ENCODE results near the gene DOP1A.
A peak's percentile ranks its signal among the peaks of the same experiment; 100 is the strongest.

Gene DOP1A

GRCh38 chr6:83071023-83071422 lies 3.6 kb downstream of the DOP1A start:
- FAIRE-seq (no peak), DNase-seq (ENCODE audit: low spot score) (no peak)

DNA sequence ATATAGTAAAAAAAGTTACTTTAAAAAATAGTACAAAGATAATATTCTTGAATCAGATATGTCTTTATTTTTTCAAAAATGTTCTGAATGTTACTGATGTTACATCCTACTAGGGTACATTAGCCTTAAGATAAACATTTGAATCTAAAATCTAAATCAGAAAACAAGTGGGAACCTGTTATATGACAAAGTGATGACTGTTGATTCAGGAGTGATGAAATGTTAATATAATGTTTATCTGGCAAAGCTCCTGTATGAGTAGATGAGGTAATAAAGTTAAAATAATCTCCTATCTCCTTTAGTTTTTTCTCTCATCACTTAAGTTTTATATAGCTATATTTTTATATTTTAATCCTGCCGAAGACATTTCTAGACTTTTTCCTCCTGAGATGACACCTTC lies 4.2 kb downstream of the DOP1A start:
- DNase-seq (ENCODE audit: low spot score) (no peak), FAIRE-seq (no peak)

DNA sequence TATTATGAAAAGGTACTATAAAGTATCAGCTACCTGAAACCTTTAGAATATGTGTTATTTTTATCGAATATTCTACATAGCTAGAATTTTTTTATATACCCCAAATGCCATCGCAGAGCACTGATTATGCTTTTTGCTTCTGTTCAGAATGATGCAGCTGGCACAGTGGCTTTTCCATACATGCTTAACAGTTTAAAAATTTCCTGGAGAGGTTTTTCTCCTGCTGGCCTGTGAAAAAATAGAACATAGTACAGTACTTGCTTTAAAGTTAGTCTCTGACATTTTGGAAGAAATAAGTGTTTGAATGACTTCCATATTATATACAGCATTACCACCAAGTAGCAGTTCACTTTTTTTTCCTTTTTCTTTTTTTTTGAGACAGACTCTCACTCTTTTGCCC lies 5.3 kb downstream of the DOP1A start:
- DNase-seq (ENCODE audit: low spot score) (no peak), FAIRE-seq (no peak)

DNA sequence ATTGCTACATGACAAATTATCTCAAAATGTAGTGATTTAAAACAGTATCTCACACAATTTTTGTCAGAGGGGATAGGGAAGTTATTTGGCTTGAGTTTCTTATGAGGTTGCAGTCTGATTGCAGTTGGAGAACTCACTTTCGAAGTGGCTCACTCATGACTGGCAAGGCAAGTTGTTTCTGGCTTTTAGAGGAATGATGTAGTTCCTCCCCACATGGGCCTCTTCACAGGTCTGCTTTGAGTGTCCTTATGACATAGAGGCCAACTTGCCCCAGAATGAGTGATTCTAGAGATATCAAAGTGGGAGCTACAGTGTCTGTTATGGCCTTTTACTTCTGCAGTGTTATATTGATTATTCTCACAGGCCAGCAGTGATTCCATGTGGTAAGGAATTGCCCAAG lies 6.1 kb downstream of the DOP1A start:
- no peak for FAIRE-seq

GRCh38 chr6:83083476-83083875 lies 16.0 kb downstream of the DOP1A start:
- no peak for FAIRE-seq
- DNase-seq (ENCODE audit: low spot score) = no peak

More for the DNA sequence above, 6.1 kb downstream of the DOP1A start:
- no peak for DNase-seq (ENCODE audit: low spot score)

DNA sequence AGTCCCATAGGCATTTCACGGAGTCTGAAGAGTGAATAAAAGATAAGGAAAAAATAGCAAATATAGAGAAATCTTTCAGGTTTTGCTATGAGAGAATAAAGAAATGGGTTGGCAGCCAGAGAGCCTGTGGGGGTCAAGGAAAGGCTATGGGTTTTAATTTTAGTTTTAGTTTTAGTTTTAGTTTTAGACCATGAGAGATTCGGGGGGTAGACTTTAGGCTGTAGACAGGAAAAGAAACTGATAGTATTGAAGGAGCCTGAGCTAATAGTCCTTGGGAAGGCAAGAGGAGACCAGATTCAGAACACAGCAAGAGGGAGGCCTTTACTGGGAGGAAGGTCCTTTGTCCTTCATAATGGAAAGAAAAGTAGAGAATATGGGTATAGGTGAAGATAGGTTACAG lies 19.3 kb downstream of the DOP1A start:
- no peak for FAIRE-seq
- no peak for DNase-seq (ENCODE audit: low spot score)

DNA sequence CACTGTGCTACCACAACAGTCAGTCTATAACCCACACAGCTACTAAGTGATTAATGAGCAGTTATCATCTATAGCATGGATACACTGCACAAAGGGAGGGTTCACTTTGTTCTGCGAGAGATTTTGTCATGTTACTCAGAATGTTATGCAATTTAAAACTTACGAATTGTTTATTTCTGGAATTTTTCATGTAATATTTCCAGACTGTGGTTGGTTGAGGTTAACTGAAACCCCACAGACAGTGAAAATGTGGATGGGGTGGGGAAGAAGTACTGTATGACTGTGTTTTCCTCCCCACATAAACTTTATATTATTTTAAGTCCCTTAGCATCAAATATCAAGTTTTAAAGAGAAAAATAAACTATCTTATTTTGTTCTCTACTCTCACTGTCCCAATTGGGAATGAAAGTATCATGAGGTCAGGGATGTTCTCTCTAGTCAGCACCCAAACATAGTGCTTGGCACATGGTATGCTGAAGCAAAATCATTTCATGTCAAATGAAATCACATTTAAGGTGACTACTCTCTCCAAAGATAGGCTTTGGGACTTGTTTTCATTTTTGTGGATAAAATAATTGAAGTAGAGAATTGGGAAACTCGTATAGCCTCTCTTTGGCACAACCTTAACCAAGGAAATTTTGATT lies 25.4 kb downstream of the DOP1A start:
- no peak for FAIRE-seq
- DNase-seq (ENCODE audit: low spot score) = no peak

GRCh38 chr6:83096791-83097190 lies 29.3 kb downstream of the DOP1A start:
- DNase-seq (ENCODE audit: low spot score) (peak; percentile 35), FAIRE-seq (peak; percentile 11)

DNA sequence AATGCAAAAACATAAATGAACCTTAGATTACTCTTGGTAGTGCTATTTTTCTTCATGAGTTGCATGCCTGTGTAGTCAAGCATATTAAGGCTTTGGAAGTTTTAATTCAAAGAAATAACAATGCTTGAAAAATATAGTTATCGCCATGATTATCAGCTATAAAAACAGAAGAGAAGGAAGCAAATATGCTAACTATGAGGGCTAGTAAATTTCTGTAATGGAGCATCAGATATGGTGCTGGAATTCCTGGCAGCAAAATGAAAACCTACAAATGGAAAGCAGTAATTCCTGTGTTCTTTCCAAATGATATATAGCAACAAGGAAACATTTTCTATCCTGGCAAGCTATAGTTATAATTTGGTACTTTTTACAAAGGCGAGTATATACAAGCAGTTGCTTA lies 29.7 kb downstream of the DOP1A start:
- no peak for FAIRE-seq
- DNase-seq (ENCODE audit: low spot score) = no peak

DNA sequence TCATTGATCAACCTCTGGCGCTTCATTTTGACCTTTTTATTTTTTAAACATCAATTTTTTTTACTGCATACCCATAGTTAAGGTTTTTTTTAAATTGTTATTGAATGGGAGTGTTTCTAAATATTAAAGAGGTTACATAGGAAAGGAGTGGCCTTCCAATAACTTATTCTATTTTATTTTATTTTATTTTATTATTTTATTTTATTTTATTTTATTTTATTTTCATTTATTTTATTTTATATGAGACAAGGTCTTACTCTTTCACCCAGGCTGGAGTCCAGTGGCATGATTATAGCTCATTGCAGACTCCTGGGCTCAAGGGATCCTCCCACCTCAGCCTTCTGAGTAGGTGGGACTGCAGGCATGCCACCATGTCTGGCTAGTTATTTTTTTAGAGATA lies 30.2 kb downstream of the DOP1A start:
- no peak for FAIRE-seq

GRCh38 chr6:83098589-83098988 lies 31.1 kb downstream of the DOP1A start:
- DNase-seq (ENCODE audit: low spot score) (no peak), FAIRE-seq (no peak)

More for the DNA sequence above, 30.2 kb downstream of the DOP1A start:
- no peak for DNase-seq (ENCODE audit: low spot score)

DNA sequence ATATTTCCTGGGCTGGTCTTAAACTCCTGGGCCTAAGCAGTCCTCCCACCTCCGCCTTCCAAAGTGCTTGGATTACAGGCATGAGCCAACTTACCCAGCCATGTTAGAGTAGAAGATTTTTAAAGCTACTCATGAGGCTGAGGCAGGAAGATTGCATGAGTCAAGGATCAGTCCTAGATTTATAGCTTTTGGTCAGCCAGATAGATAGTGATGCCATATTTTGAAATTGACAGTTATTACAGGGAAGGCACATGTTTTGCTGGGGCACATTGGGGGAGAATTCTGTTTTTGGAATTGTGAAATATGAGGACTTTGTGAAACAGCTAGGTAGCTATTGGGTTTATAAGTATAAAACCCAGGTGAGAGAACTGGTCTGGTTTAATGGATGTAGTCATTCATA lies 40.9 kb downstream of the DOP1A start:
- DNase-seq (ENCODE audit: low spot score) = no peak
- no peak for FAIRE-seq

GRCh38 chr6:83113258-83113657 lies 45.8 kb downstream of the DOP1A start:
- FAIRE-seq (no peak), DNase-seq (ENCODE audit: low spot score) (no peak)

GRCh38 chr6:83114164-83114563 lies 46.7 kb downstream of the DOP1A start:
- DNase-seq (ENCODE audit: low spot score) (no peak), FAIRE-seq (no peak)

DNA sequence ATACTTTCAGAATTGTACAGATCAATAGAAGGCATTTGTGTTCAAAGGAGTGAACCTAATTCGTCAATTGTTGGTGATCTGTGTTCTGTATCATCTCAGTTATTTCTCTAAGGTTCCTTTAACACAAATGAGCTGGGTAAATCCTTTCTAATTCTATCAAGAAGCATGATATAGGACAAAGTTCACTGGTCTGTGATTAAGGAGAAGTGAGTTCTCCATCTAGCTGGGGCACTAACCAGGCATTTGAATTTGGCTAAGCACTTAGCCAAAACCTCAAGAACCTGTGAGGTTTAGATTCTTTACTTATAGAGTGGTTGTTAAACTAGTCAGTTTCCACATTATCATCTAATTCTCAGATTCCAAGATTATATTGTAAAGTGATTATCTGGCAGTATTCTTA lies 50.3 kb downstream of the DOP1A start:
- DNase-seq (ENCODE audit: low spot score) (no peak), FAIRE-seq (no peak)

DNA sequence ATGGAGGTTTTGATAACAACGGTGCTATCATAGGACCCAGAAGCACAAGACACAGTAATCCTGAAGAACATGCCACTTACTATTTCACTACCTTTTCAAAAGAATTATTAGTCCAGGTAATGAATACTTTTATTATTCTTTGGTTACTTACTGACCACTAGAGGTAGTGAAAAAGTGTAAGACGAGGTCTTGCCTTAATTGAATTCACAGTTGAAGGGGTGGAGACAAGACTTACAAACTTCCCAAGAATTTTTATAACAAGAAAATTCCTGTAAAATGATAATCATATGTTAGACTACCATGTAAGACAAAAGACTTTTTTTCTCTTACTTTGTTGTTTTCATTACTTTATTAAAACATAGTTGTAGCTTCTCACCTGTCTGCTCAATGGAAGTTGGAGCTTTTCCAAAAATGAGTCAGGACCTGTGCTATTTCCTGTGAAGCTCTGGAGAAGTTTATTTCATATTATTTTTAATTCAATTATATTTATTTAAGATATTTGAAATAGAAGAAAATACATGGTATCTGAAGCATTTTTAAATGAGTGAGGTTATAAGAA lies 52.4 kb downstream of the DOP1A start:
- no peak for DNase-seq (ENCODE audit: low spot score)
- no peak for FAIRE-seq

GRCh38 chr6:83124553-83124952 lies 57.1 kb downstream of the DOP1A start:
- no peak for FAIRE-seq
- DNase-seq (ENCODE audit: low spot score) = no peak

GRCh38 chr6:83125425-83125824 lies 58.0 kb downstream of the DOP1A start:
- DNase-seq (ENCODE audit: low spot score) = no peak
- no peak for FAIRE-seq

DNA sequence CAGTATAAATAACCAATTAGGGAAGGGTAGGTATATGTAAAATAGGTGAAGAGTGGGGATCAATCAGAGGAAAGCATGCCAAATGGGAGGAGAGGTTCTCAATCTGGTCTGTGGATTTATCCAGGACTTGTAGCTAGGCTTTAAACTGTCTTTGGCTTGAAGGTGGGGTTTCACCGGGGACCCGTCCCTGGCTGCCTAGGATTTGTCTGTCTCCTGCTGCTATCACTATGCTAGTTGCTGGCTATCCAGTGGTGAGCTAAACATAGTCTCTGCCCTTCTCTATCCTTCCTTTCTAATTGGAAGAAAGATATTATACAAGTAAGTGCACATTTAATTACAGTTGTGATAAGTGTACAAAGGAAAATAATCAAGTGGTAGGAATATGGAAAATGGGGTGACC lies 58.8 kb downstream of the DOP1A start:
- no peak for FAIRE-seq

GRCh38 chr6:83126807-83127206 lies 59.3 kb downstream of the DOP1A start:
- DNase-seq (ENCODE audit: low spot score) (no peak), FAIRE-seq (no peak)

More for the DNA sequence above, 58.8 kb downstream of the DOP1A start:
- no peak for DNase-seq (ENCODE audit: low spot score)

DNA sequence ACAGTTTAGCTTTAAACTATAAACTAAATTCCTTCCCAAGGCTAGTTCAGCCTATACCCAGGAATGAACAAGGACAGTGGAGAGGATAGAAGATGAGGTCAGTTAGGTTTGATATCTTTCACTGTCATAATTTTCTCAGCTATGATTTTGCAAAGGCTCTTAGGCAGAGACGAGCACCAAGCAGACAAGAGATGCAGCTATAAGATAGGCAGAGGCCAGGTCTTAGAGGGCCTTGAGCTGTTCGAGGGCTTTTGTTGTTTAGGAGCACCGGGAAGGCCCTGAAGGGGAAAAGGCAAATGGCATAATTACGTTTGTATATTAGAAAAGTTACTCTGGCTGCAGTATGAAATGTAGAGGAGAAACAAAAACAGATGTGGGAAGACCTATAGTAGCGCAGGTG lies 59.8 kb downstream of the DOP1A start:
- DNase-seq (ENCODE audit: low spot score) (no peak), FAIRE-seq (no peak)

GRCh38 chr6:83127976-83128375 lies 60.5 kb downstream of the DOP1A start:
- FAIRE-seq (no peak), DNase-seq (ENCODE audit: low spot score) (no peak)

DNA sequence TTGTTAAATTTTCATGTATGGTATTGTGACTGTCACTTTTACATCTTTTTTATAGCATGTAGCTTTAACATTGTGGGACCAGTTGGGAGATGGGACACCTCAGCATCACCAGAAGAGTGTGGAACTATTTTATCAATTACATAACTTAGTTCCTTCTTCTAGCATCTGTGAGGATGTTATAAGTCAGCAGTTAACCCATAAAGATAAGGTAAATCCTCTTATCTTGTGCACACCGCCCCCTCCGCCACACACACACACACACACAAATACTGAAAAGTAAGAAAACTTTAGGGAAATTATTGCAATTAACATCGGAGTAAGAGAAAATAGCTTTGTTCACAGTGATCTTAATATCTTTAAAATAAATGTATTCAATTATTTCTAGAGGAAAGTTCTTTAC lies 64.7 kb downstream of the DOP1A start:
- FAIRE-seq = no peak
- no peak for DNase-seq (ENCODE audit: low spot score)
